ENCODE measurements around the gene NPBWR2.

NPBWR2 gene

GRCh38 chr20:64058536-64058935 lies 48.8 kb downstream of the NPBWR2 start:
- Histone ChIP-seq H3K27me3 (ENCODE audit: insufficient read depth, low read length) (peaks cover 11% of the 10 kb centered on the region), H3K79me2 (ENCODE audit: insufficient read depth, low read length) (no peaks in the 10 kb centered on the region), H3K4me3 (ENCODE audit: low read depth, low read length, poor library complexity, severe bottlenecking) (no peak overlapping the region), H3K4me2 (ENCODE audit: low read length) (no peak overlapping the region), H3K9me3 (ENCODE audit: low read length) (no peaks in the 10 kb centered on the region), H3K36me3 (ENCODE audit: insufficient read depth, low read length) (no peaks in the 10 kb centered on the region), H3K27ac (ENCODE audit: low read depth, low read length, poor library complexity, severe bottlenecking) (no peak overlapping the region), H2AFZ (ENCODE audit: low read length) (no peak overlapping the region), H3K4me1 (ENCODE audit: insufficient read depth, low read length, severe bottlenecking) (peaks cover 25% of the 10 kb centered on the region), H3K9me2 (ENCODE audit: low read depth, low read length) (no peaks in the 10 kb centered on the region), H3K9ac (ENCODE audit: low read length) (no peak overlapping the region), H4K20me1 (ENCODE audit: insufficient read depth, low read length) (no peaks in the 10 kb centered on the region), H3F3A (ENCODE audit: insufficient read depth, low read length) (no peaks in the 10 kb centered on the region)
- TF ChIP-seq, protein P1, sequence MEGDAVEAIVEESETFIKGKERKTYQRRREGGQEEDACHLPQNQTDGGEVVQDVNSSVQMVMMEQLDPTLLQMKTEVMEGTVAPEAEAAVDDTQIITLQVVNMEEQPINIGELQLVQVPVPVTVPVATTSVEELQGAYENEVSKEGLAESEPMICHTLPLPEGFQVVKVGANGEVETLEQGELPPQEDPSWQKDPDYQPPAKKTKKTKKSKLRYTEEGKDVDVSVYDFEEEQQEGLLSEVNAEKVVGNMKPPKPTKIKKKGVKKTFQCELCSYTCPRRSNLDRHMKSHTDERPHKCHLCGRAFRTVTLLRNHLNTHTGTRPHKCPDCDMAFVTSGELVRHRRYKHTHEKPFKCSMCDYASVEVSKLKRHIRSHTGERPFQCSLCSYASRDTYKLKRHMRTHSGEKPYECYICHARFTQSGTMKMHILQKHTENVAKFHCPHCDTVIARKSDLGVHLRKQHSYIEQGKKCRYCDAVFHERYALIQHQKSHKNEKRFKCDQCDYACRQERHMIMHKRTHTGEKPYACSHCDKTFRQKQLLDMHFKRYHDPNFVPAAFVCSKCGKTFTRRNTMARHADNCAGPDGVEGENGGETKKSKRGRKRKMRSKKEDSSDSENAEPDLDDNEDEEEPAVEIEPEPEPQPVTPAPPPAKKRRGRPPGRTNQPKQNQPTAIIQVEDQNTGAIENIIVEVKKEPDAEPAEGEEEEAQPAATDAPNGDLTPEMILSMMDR (IDR thresholded peaks at IDR 0.05; ENCODE audit: low read length) = no peak
- TF ChIP-seq EZH2 (IDR thresholded peaks at IDR 0.05; ENCODE audit: borderline replicate concordance, low read length) = no peak

GRCh38 chr20:64057628-64058498 lies 49.5 kb downstream of the NPBWR2 start:
- H3K9ac ChIP-seq (ENCODE audit: low read length) = no peak overlapping the region
- H3K9me2 ChIP-seq (ENCODE audit: low read depth, low read length) = no peaks in the 10 kb centered on the region
- no peak overlapping the region for H3K27ac ChIP-seq (ENCODE audit: low read depth, low read length, poor library complexity, severe bottlenecking)
- H3K4me1 ChIP-seq (ENCODE audit: insufficient read depth, low read length, severe bottlenecking) = peaks cover 23% of the 10 kb centered on the region
- no peaks in the 10 kb centered on the region for H3K9me3 ChIP-seq (ENCODE audit: low read length)
- peaks cover 16% of the 10 kb centered on the region for H3K27me3 ChIP-seq (ENCODE audit: insufficient read depth, low read length)
- H3K36me3 ChIP-seq (ENCODE audit: insufficient read depth, low read length) = no peaks in the 10 kb centered on the region
- H3F3A ChIP-seq (ENCODE audit: insufficient read depth, low read length) = no peaks in the 10 kb centered on the region
- H2AFZ ChIP-seq (ENCODE audit: low read length) = no peak overlapping the region
- no peak overlapping the region for H3K4me3 ChIP-seq (ENCODE audit: low read depth, low read length, poor library complexity, severe bottlenecking)
- no peaks in the 10 kb centered on the region for H3K79me2 ChIP-seq (ENCODE audit: insufficient read depth, low read length)
- no peak overlapping the region; the same call in 1 of the 2 replicates for H3K4me2 ChIP-seq (ENCODE audit: low read length)
- no peaks in the 10 kb centered on the region for H4K20me1 ChIP-seq (ENCODE audit: insufficient read depth, low read length)
- TF ChIP-seq EZH2 (IDR thresholded peaks at IDR 0.05; ENCODE audit: borderline replicate concordance, low read length) = no peak
- TF ChIP-seq, protein P1 (IDR thresholded peaks at IDR 0.05; ENCODE audit: low read length) = peak; percentile 85

GRCh38 chr20:64056889-64057627 lies 50.3 kb downstream of the NPBWR2 start:
- no peak overlapping the region for H3K4me3 ChIP-seq (ENCODE audit: low read depth, low read length, poor library complexity, severe bottlenecking)
- no peak for TF ChIP-seq EZH2 (IDR thresholded peaks at IDR 0.05; ENCODE audit: borderline replicate concordance, low read length)
- TF ChIP-seq, protein P1 (IDR thresholded peaks at IDR 0.05; ENCODE audit: low read length) = no peak
- H3F3A ChIP-seq (ENCODE audit: insufficient read depth, low read length) = no peaks in the 10 kb centered on the region
- peaks cover 16% of the 10 kb centered on the region for H3K4me1 ChIP-seq (ENCODE audit: insufficient read depth, low read length, severe bottlenecking)
- H3K79me2 ChIP-seq (ENCODE audit: insufficient read depth, low read length) = no peaks in the 10 kb centered on the region
- H3K9me2 ChIP-seq (ENCODE audit: low read depth, low read length) = no peaks in the 10 kb centered on the region
- H2AFZ ChIP-seq (ENCODE audit: low read length) = no peak overlapping the region
- H3K9me3 ChIP-seq (ENCODE audit: low read length) = no peaks in the 10 kb centered on the region
- H3K27ac ChIP-seq (ENCODE audit: low read depth, low read length, poor library complexity, severe bottlenecking) = no peak overlapping the region
- peaks cover 21% of the 10 kb centered on the region for H3K27me3 ChIP-seq (ENCODE audit: insufficient read depth, low read length)
- peak overlapping the region; percentile 17; the same call in 1 of the 2 replicates for H3K4me2 ChIP-seq (ENCODE audit: low read length)
- H4K20me1 ChIP-seq (ENCODE audit: insufficient read depth, low read length) = no peaks in the 10 kb centered on the region
- H3K9ac ChIP-seq (ENCODE audit: low read length) = no peak overlapping the region
- no peaks in the 10 kb centered on the region for H3K36me3 ChIP-seq (ENCODE audit: insufficient read depth, low read length)
